HL-60 (cell line): ENCODE data around the gene FMO3.

Experiments
- GABPA ChIP-seq: IDR thresholded peaks from 2 replicates; pipeline ENCODE4 v1.6.1; 2012; ENCODE audit warnings: low read depth
- SPI1 ChIP-seq: IDR thresholded peaks from 2 replicates; pipeline ENCODE4 v1.6.1; 2012; ENCODE audit warnings: low read depth, mild to moderate bottlenecking, borderline replicate concordance
- TF ChIP-seq, protein P1 (sequence below): IDR thresholded peaks from one replicate; pipeline ENCODE4 v1.5.1; 2011; ENCODE audit warnings: low read length, control low read depth, inconsistent platforms; ENCODE audit not compliant: insufficient read depth

DNA sequence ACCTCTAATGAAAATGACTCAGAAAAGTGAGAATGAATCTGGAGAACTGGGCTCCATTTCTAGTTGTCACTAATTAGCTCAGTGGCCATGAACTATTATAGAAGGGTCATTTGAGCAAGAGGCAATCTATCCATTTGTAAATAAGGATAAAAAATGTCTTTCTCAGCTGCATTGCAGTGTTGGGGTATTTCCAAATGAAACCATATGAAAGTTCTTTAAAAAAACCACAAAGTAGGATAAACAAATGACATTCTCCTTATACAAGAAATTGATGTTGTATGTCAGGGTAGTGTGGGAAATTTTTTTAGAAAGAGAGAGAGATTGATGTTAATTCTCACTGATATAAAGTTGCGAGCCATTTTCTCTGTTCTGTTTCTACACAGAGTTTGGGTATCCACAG is 26.0 kb downstream of the FMO3 start:
- TF ChIP-seq, protein P1, sequence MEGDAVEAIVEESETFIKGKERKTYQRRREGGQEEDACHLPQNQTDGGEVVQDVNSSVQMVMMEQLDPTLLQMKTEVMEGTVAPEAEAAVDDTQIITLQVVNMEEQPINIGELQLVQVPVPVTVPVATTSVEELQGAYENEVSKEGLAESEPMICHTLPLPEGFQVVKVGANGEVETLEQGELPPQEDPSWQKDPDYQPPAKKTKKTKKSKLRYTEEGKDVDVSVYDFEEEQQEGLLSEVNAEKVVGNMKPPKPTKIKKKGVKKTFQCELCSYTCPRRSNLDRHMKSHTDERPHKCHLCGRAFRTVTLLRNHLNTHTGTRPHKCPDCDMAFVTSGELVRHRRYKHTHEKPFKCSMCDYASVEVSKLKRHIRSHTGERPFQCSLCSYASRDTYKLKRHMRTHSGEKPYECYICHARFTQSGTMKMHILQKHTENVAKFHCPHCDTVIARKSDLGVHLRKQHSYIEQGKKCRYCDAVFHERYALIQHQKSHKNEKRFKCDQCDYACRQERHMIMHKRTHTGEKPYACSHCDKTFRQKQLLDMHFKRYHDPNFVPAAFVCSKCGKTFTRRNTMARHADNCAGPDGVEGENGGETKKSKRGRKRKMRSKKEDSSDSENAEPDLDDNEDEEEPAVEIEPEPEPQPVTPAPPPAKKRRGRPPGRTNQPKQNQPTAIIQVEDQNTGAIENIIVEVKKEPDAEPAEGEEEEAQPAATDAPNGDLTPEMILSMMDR = no peak
- TF ChIP-seq GABPA (no peak), SPI1 (no peak)
